ENCODE measurements around the gene GALNT17.

GRCh38 chr7:71182438-71182935 lies 50.5 kb downstream of the GALNT17 start:
- no peak for TF ChIP-seq FOXP2 (optimal IDR thresholded peaks at IDR 0.05; ENCODE audit: borderline replicate concordance, extremely low read depth, extremely low read length, insufficient read depth)
- no peak for TF ChIP-seq REST (IDR thresholded peaks at IDR 0.05; ENCODE audit: insufficient read depth in 1 of 2, low read depth in 2 of 2, low read length in 2 of 2)
- TF ChIP-seq POLR2AphosphoS5 (IDR thresholded peaks at IDR 0.05; ENCODE audit: low read depth, low read length) = no peak
- TF ChIP-seq TAF1 (IDR thresholded peaks at IDR 0.05; ENCODE audit: borderline replicate concordance, insufficient read depth, low read length) = no peak
- no peak for TF ChIP-seq SIN3A (IDR thresholded peaks at IDR 0.05; ENCODE audit: borderline replicate concordance, insufficient read depth, low read length)
